ENCODE measurements around the gene BEST2.

Gene BEST2

DNA sequence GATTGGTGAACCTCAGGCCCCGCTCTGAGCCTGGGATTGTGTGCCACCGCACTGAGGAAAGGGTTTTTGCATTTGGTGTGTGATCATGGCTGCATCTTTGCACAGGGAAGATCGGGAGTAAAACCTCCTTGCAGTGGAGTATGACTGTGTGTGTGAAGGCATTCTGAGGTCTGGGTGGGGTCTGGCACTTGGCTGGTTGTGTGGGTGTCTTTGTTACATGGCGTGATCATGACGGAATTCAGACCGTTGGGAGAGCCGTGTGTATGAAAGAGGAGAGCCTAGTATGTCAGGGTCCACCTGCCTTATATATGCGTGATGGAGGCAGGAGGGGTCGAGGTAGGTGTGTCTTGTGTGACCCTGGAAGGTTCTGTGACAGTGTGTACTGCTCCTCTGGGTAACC, 740 bp upstream of the BEST2 start:
- no peak for DNase-seq (ENCODE audit: low spot score)
- TF ChIP-seq, protein P1, sequence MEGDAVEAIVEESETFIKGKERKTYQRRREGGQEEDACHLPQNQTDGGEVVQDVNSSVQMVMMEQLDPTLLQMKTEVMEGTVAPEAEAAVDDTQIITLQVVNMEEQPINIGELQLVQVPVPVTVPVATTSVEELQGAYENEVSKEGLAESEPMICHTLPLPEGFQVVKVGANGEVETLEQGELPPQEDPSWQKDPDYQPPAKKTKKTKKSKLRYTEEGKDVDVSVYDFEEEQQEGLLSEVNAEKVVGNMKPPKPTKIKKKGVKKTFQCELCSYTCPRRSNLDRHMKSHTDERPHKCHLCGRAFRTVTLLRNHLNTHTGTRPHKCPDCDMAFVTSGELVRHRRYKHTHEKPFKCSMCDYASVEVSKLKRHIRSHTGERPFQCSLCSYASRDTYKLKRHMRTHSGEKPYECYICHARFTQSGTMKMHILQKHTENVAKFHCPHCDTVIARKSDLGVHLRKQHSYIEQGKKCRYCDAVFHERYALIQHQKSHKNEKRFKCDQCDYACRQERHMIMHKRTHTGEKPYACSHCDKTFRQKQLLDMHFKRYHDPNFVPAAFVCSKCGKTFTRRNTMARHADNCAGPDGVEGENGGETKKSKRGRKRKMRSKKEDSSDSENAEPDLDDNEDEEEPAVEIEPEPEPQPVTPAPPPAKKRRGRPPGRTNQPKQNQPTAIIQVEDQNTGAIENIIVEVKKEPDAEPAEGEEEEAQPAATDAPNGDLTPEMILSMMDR (IDR thresholded peaks at IDR 0.05; ENCODE audit: extremely low read depth, missing control alignments) = no peak

DNA sequence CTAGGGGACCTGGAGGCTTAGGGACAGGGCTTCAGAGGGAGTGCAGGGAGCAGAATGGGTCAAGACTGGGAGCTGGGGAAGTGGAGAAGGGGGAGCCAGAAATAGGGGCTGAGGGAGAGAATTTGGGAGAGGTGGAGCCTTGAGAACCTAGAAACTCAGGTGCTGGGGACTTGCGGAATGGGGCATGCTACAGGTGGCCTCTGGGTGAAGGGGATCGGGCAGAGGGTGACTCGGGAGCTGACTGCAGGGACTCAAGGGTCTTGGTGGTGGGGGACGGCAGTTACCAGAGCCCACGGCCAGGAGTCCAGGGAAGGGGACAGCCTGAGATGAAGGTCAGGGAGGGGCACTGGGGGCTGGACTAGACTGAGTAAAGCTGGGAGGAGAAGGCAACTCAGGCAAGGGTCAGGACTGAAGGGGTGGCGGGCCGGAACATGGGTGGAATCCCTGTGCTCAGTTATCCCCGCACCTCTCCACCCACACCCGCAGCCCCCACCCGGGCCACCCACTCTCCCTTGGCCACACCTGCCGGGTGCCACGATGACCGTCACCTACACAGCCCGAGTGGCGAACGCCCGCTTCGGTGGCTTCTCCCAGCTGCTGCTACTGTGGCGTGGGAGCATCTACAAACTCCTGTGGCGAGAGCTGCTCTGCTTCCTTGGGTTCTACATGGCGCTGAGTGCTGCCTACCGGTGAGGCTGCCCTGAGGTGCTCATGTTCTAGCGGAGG, 628 bp downstream of the BEST2 start:
- TF ChIP-seq, protein P1 (IDR thresholded peaks at IDR 0.05; ENCODE audit: extremely low read depth, missing control alignments) = no peak

DNA sequence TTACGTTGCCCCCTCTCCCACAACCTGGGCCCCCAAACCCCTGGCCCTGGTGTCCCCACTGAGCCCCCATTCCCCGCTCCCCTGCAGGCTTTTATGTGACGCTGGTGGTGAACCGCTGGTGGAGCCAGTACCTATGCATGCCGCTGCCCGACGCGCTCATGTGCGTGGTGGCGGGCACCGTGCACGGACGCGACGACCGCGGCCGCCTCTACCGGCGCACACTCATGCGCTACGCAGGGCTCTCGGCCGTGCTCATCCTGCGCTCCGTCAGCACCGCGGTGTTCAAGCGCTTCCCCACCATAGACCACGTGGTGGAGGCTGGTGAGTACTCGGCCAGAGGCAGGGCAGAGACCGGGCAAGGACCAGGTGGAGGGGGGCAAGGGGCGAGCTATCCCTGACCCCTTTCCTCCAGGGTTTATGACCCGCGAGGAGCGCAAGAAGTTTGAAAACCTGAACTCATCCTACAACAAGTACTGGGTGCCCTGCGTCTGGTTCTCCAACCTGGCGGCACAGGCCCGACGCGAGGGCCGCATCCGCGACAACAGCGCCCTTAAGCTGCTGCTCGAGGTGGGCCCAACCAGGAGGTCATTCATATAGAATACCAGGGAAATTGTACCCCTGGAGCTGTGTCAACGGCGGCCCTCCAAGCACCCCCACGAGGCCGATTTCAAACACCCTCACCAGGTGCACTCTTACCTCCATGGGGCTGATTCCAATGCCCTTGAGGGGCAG, 3.0 kb downstream of the BEST2 start:
- TF ChIP-seq, protein P1 (IDR thresholded peaks at IDR 0.05; ENCODE audit: extremely low read depth, missing control alignments) = no peak
- DNase-seq (ENCODE audit: low spot score) = no peak

More for the DNA sequence above, 628 bp downstream of the BEST2 start:
- DNase-seq (ENCODE audit: low spot score) = no peak

DNA sequence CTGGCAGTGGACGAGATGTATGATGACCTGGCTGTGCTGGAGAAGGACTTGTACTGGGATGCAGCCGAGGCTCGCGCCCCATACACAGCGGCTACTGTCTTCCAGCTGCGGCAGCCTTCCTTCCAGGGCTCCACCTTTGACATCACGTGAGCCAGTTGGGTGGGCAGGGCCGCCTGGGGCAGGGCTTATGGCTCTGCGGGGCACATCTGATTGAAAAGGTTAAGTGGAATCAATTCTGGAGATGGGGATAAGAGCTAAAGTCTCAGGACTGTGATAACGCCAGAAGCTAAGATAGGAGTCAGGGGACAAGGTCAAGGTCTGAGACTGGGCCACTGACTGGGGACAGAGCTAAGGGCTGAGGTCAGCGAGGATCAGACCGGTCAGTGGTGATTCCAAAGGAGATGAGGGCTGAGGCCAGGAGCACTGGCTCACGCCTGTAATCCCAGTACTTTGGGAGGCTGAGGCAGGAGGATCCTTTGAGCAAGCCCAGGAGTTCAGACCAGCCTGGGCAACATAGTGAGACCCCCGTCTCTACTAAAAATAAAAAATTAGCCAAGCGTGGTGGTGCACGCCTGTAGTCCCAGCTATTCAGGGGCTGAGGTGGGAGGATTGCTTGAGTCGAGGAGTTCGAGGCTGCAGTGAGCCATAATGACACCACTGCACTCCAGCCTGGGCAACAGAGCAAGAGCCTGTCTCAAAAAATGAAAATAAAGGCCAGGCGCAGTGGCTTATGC, 4.7 kb downstream of the BEST2 start:
- no peak for DNase-seq (ENCODE audit: low spot score)
- TF ChIP-seq, protein P1 (IDR thresholded peaks at IDR 0.05; ENCODE audit: extremely low read depth, missing control alignments) = no peak

DNA sequence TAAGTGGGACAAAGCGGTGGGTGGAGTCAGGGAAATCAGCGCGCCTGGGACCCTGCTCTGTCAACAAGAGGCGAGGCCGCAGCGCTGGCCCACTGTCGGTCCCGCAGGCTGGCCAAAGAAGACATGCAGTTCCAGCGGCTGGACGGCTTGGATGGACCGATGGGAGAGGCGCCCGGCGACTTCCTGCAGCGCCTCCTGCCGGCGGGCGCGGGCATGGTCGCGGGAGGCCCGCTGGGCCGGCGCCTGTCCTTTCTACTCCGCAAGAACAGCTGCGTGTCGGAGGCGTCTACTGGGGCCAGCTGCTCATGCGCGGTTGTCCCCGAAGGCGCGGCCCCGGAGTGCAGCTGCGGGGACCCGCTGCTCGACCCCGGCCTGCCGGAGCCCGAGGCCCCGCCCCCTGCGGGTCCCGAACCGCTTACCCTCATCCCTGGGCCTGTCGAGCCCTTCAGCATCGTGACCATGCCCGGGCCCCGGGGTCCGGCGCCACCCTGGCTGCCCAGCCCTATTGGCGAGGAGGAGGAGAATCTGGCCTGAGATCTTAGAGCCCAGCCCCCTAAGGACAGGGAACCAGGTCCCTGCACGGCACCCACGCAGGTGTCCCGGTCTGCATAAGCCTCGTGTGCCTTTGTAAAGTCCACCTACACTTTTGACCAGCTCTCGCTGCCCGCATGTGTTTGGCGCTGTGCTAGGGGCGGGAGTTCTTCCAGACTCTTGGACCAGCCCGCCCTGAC, 6.1 kb downstream of the BEST2 start:
- TF ChIP-seq, protein P1 (IDR thresholded peaks at IDR 0.05; ENCODE audit: extremely low read depth, missing control alignments) = peak; percentile 89

DNA sequence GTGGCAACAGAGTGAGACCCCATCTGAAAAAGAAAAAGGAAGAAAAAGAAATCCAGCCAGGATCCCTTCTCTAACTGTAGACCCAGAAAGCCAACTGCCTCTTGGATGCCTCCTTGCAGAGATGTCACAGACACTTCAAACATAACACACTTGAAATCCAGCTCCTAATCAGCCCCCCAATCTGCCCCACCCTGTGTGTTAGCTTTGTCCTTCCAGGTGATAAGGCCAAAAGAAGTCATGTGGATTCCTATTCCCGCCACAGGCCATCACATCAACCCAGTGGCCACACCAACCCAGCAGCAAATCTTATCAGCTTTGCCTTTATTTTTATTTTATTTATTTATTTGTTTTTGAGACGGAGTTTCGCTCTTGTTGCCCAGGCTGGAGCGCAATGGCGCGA, 8.1 kb downstream of the BEST2 start:
- no peak for DNase-seq (ENCODE audit: low spot score)
- TF ChIP-seq, protein P1 (IDR thresholded peaks at IDR 0.05; ENCODE audit: extremely low read depth, missing control alignments) = no peak

More for the DNA sequence above, 6.1 kb downstream of the BEST2 start:
- peak; percentile 88 for DNase-seq (ENCODE audit: low spot score)

Data from GM20000 (cell line).